ENCODE data around the gene EXOC6B.

Gene EXOC6B

DNA sequence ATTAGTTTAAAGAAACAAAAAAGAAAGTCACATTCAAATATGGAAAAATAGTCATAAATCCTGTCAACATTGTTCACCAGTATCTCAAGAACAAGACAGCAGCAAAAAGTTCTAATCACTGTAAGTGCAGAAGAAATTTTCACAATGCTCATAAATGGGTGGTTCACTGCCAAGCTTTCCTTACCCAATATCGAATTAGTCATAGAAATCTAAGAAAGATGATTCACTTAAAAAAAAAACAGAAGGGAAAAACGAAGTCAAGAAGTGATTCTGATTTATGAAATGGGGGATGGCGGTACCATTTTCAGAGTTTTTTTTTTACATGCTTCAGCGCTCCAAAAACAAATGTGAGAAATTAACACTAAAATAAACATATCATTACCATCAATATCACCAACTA, 156.7 kb downstream of the EXOC6B start:
- H3K4me3 ChIP-seq (ENCODE audit: low read length), result no peak overlapping the region
- H3K4me2 ChIP-seq (ENCODE audit: low read depth, low read length), result no peak overlapping the region
- no peaks in the 10 kb centered on the region for H3K79me2 ChIP-seq (ENCODE audit: low read length)
- no peaks in the 10 kb centered on the region for H3K9me3 ChIP-seq (replicated peaks; ENCODE audit: insufficient read depth, low read length)
- H3K9me2 ChIP-seq (replicated peaks; ENCODE audit: insufficient read depth, low read length), result no peaks in the 10 kb centered on the region
- no peaks in the 10 kb centered on the region for H4K20me1 ChIP-seq (ENCODE audit: insufficient read depth, low read length)
- H3F3A ChIP-seq (ENCODE audit: insufficient read depth, low read length), result no peaks in the 10 kb centered on the region
- H2AFZ ChIP-seq (ENCODE audit: low read length), result no peak overlapping the region
- H3K36me3 ChIP-seq (replicated peaks; ENCODE audit: insufficient read depth, low read length), result no peaks in the 10 kb centered on the region
- no peak overlapping the region for H3K27ac ChIP-seq (ENCODE audit: low read length)
- no peak overlapping the region for H3K9ac ChIP-seq (ENCODE audit: low read length)
- TF ChIP-seq EZH2 (optimal IDR thresholded peaks at IDR 0.05; ENCODE audit: low read depth, low read length) (no peak), EZH2phosphoT487 (IDR thresholded peaks at IDR 0.05; ENCODE audit: low read length) (no peak)
- TF ChIP-seq, protein P1, sequence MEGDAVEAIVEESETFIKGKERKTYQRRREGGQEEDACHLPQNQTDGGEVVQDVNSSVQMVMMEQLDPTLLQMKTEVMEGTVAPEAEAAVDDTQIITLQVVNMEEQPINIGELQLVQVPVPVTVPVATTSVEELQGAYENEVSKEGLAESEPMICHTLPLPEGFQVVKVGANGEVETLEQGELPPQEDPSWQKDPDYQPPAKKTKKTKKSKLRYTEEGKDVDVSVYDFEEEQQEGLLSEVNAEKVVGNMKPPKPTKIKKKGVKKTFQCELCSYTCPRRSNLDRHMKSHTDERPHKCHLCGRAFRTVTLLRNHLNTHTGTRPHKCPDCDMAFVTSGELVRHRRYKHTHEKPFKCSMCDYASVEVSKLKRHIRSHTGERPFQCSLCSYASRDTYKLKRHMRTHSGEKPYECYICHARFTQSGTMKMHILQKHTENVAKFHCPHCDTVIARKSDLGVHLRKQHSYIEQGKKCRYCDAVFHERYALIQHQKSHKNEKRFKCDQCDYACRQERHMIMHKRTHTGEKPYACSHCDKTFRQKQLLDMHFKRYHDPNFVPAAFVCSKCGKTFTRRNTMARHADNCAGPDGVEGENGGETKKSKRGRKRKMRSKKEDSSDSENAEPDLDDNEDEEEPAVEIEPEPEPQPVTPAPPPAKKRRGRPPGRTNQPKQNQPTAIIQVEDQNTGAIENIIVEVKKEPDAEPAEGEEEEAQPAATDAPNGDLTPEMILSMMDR (IDR thresholded peaks at IDR 0.05; ENCODE audit: low read length), result no peak
- H3K4me1 ChIP-seq (ENCODE audit: low read length), result no peaks in the 10 kb centered on the region
- no peak for DNase-seq
- no peaks in the 10 kb centered on the region for H3K27me3 ChIP-seq (replicated peaks; ENCODE audit: insufficient read depth, low read length)

- H4K20me1 ChIP-seq (ENCODE audit: insufficient read depth, low read length), result no peaks in the 10 kb centered on the region
- H3K9me3 ChIP-seq (replicated peaks; ENCODE audit: insufficient read depth, low read length), result no peaks in the 10 kb centered on the region
Measured at GRCh38 chr2:72668647-72669046, 157.2 kb downstream of the EXOC6B start.

GRCh38 chr2:72665448-72665847, 160.4 kb downstream of the EXOC6B start:
- H3K79me2 ChIP-seq (ENCODE audit: low read length), result no peaks in the 10 kb centered on the region
- H2AFZ ChIP-seq (ENCODE audit: low read length), result no peak overlapping the region
- H3K4me3 ChIP-seq (ENCODE audit: low read length), result no peak overlapping the region
- H3K4me2 ChIP-seq (ENCODE audit: low read depth, low read length), result no peak overlapping the region
- H3K9me3 ChIP-seq (replicated peaks; ENCODE audit: insufficient read depth, low read length), result no peaks in the 10 kb centered on the region
- H4K20me1 ChIP-seq (ENCODE audit: insufficient read depth, low read length), result no peaks in the 10 kb centered on the region
- no peak overlapping the region for H3K9ac ChIP-seq (ENCODE audit: low read length)
- DNase-seq, result no peak
- H3K36me3 ChIP-seq (replicated peaks; ENCODE audit: insufficient read depth, low read length), result no peaks in the 10 kb centered on the region
- H3K27me3 ChIP-seq (replicated peaks; ENCODE audit: insufficient read depth, low read length), result no peaks in the 10 kb centered on the region
- TF ChIP-seq, protein P1 (IDR thresholded peaks at IDR 0.05; ENCODE audit: low read length), result no peak
- TF ChIP-seq EZH2 (optimal IDR thresholded peaks at IDR 0.05; ENCODE audit: low read depth, low read length) (no peak), EZH2phosphoT487 (IDR thresholded peaks at IDR 0.05; ENCODE audit: low read length) (no peak)
- H3K9me2 ChIP-seq (replicated peaks; ENCODE audit: insufficient read depth, low read length), result no peaks in the 10 kb centered on the region
- 0 out of 2 replicates have a peak, but pooled peaks cover 3% of the 10 kb centered on the region for H3K4me1 ChIP-seq (ENCODE audit: low read length)
- no peak overlapping the region for H3K27ac ChIP-seq (ENCODE audit: low read length)
- H3F3A ChIP-seq (ENCODE audit: insufficient read depth, low read length), result no peaks in the 10 kb centered on the region

More at GRCh38 chr2:72668647-72669046, 157.2 kb downstream of the EXOC6B start:
- H3K79me2 ChIP-seq (ENCODE audit: low read length), result no peaks in the 10 kb centered on the region
- TF ChIP-seq EZH2 (optimal IDR thresholded peaks at IDR 0.05; ENCODE audit: low read depth, low read length) (no peak), EZH2phosphoT487 (IDR thresholded peaks at IDR 0.05; ENCODE audit: low read length) (no peak)
- TF ChIP-seq, protein P1 (IDR thresholded peaks at IDR 0.05; ENCODE audit: low read length), result no peak
- no peak overlapping the region for H3K4me3 ChIP-seq (ENCODE audit: low read length)
- H3K4me1 ChIP-seq (ENCODE audit: low read length), result no peaks in the 10 kb centered on the region
- no peak for DNase-seq
- H2AFZ ChIP-seq (ENCODE audit: low read length), result no peak overlapping the region
- H3F3A ChIP-seq (ENCODE audit: insufficient read depth, low read length), result no peaks in the 10 kb centered on the region
- H3K36me3 ChIP-seq (replicated peaks; ENCODE audit: insufficient read depth, low read length), result no peaks in the 10 kb centered on the region
- no peaks in the 10 kb centered on the region for H3K27me3 ChIP-seq (replicated peaks; ENCODE audit: insufficient read depth, low read length)
- H3K9me2 ChIP-seq (replicated peaks; ENCODE audit: insufficient read depth, low read length), result no peaks in the 10 kb centered on the region
- H3K4me2 ChIP-seq (ENCODE audit: low read depth, low read length), result no peak overlapping the region
- no peak overlapping the region for H3K27ac ChIP-seq (ENCODE audit: low read length)
- H3K9ac ChIP-seq (ENCODE audit: low read length), result no peak overlapping the region

Measured in MM.1S (cell line).